DMS79 treated with DMSO at 0.1 percent for 48 hours (cell line): ENCODE data around the gene LRRC43.
"Not testable (repeated sequence)": the region's sequence is repeated elsewhere in the genome, so short reads cannot be mapped to it uniquely, and the experiment has no call there.

ENCODE experiments used
- DNase-seq: peaks from one replicate; lab custom pipeline; 2025; lab: John Stamatoyannopoulos, UW

Gene LRRC43

DNA sequence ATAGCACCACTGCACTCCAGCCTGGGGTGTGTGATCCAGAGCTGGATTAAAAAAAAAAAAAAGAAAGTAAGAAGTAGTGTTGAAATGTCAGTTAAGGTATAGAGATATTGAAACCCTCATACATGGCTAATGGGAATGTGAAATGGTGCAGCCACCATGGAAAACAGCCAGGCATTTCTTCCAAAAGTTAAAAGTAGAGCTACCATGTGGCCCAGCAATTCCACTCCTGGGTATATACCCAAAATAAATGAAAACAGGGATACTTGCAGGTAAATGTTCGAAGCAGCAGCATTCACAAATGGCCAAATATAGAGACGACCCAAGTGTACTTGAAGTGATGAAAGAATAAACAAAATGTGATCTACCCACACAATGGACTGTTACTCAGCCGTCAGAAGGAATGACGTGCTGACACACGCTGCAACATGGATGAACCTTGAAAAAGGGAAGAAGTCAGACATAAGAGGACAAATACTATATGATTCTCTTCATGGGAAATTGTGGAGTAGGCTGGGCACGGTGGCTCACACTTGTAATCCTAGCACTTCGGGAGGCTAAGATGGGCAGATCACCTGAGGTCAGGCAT lies 24.1 kb upstream of the LRRC43 start:
- no peak for DNase-seq

- DNase-seq, result no peak
These were observed 23.0 kb upstream of the LRRC43 start for GRCh38 chr12:122159882-122160281.

DNA sequence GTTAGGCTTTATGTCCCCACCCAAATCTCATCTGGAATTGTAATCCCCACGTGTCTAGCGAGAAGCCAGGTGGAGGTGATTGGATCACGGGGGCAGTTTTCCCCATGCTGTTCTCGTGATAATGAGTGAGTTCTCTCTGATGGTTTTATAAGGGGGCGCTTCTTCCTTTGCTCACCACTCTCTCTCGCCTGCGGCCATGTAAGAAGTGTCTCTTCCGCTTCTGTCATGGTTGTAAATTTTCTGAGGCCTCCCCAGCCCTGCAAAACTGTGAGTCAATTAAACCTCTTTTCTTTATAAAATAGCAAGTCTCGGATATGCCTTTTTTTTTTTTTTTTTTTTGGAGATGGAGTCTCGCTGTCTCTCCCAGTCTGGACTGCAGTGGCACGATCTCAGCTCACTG lies 22.2 kb upstream of the LRRC43 start:
- DNase-seq, result no peak

DNA sequence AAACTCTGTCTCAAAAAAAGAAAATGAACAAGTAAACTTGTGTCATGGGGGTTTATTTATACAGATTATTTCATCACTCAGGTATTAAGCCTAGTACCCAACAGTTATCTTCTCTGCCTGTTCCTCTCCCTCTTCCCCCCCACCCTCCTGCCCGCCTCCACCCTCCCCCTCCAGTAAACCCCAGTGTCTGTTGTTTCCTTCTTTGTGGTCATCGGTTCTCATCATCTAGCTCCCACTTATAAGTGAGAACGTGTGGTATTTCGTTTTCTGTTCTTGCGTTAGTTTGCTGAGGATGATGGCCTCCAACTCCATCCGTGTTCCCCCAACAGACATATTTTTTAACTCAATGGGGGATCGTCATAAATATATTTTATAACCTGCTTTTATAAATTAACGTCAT lies 21.2 kb upstream of the LRRC43 start:
- no peak for DNase-seq

DNA sequence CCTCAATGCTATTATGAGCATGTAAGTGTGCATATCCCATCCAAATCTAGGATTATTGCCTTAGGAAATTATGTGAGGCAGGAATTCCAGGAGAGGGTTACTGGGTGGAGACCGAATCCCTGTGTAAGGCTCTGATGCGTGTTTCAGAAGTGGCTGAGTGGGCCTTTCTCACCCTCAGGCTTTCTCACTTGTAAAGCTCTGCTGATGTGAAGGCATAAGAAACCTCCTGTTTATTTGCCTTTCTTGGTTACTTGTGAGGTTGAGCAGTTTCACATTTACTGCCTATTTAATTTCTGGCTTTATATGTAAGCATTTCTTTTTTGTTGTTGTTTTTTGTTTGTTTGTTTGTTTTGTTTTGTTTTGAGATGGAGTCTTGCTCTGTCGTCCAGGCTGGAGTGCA lies 19.9 kb upstream of the LRRC43 start:
- DNase-seq, result no peak

DNA sequence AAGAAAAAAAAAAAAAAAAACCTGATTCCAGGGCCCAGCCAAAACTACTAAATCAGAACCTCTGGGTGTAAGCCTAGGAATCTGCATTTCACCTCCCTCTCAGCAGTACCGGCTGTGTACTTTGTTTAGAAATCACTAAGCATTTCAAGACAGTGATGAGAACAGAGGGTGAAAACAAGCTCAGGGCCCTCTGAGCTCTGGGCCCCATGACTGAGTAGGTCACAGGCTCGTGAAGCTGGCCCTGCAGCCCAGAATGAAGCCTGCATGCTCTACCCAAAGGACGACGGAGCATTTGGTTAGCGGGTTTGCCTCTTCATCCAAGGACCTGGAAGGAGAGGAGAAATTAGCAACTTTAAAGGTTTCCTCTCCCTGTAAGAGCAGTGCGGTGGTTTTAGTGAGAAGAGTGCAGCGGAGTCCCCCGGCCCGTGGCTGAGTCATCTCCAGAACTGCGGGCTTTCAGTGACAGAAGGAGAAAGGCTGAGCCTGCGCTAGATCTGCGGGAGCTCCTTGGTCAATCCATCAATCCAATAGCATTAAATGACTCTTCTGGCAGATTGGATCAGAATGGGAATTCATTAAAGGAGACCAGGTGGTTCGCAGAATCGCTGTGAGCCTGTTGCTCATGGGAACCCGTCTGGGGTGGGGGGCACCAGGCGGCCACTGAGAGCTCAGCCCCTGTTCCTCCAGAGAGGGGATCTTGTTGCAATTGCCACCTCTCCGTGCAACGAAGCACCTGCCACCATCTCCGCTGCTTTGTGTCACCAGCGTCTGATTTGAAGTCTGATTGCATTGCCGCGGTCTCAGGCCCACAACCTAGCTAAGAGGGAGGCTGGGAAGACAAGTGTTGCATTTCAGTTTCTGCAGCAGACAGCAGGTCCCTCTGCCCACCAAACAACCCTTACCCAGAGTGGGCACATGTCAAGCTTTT lies 16.2 kb upstream of the LRRC43 start:
- DNase-seq, result no peak

GRCh38 chr12:122167356-122167925 lies 15.5 kb upstream of the LRRC43 start:
- no peak for DNase-seq

DNA sequence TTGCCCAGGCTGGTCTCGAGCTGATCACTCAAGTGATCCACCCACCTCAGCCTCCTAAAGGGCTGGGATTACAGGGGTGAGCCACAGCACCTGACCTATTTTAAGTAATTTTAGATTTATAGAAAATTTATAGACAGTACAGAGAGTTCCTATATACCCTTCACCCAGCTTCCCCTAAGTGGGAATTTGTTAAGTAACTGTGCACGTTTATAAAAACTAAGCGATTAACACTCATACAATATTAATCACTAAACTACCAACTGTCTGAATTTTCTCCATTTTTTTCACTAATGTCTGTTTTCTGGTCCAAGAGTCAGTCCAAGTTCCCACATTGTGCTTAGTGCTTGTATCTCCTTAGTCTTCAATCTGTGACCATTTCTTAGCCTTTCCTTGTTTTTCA lies 14.4 kb upstream of the LRRC43 start:
- no peak for DNase-seq

- no peak for DNase-seq
These were observed 11.5 kb upstream of the LRRC43 start for GRCh38 chr12:122171399-122171798.

- DNase-seq, result no peak
These were observed 10.5 kb upstream of the LRRC43 start for GRCh38 chr12:122172262-122172939.

- peak; percentile 76 for DNase-seq
These were observed 8.6 kb upstream of the LRRC43 start, which contains the start of gene IL31 for GRCh38 chr12:122174155-122174845. IL31 (minus strand) TSS chr12:122174221; CDS start chr12:122174172, 49 bp downstream.

DNA sequence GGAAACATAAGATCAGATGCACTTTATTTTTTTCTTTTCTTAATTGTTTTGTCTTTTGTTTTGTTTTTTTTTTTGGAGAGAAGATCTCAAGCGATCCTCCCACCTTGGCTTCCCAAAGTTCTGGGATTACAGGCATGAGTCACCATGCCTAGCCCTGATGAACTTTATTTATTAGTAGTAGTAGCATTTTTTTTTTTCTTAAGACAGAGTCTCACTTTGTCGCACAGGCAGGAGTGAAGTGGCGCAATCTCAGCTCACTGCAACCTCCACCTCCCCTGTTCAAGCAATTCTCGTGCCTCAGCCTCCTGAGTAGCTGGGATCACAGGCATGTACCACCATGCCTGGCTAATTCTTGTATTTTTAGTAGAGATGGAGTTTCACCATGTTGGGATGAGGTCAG lies 6.5 kb upstream of the LRRC43 start:
- DNase-seq, result not testable (repeated sequence)

DNA sequence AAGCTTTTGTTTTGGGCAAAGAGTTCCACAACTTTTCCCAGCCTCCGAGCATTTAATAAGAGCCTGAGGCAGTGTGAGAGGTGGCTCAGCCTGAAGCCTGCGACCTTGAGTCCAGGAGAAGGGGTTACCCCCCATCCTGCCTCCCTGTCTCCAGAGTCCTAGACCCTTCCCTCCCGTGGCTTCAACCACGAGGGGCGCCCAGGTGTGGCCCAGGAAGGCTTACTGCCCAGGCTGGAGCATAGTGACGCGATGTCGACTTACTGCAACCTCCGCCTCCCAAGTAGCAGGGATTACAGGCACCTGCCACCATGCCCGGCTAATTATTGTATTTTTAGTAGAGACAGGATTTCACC lies 641 bp downstream of the LRRC43 start:
- no peak for DNase-seq

GRCh38 chr12:122184517-122184916 lies 1.6 kb downstream of the LRRC43 start:
- DNase-seq, result no peak

GRCh38 chr12:122185079-122185478 lies 2.2 kb downstream of the LRRC43 start:
- DNase-seq, result no peak

DNA sequence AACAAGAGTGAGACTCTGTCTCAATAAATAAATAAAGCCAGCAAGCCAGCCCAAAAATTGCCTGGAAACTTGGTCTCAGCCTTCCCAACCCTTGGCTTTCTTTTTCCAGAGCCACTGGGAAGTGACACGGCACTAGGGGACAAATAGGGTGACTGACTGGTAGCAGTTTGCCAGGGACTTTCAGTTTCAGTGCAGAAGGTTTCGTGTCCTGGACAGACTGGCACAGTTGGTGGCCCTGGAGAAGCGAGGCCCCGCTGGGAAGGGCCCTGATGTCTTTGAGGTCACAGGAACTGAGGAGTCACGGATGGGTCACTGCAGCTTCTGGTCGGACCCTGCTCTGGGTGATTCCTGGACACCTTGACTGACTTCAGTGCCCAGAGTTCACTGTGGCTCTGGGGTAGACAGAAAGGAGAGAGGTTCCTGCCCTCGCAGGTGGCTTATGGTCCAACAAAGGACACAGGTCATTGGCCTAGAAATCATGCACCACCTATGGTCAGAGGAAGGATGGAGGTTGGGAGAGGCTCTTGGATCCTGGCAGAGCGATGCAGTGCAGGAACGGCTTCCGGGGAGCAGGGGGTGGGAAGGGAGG lies 2.7 kb downstream of the LRRC43 start:
- DNase-seq, result no peak

DNA sequence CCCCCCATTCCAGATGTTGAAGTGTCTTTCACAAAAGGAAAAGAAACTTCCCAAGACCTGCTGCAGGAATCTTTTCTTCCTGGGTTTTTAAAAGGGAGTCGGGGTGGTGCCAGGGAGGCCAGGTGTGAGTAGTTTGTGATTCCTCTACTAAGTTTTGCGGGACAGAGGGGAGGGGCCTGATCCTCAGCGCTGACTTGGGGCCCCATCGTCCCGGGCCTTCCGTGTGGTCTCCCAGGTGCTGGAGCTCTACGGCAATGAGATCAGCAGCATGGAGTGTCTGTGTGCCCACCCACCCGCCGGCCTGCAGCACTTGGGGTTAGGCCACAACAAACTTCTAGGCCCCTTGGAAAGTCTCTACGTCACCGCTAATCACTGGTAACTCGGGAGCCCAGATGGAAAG lies 4.5 kb downstream of the LRRC43 start:
- no peak for DNase-seq

- no peak for DNase-seq
These were observed 6.9 kb downstream of the LRRC43 start for GRCh38 chr12:122189626-122190475.

GRCh38 chr12:122190842-122191668 lies 8.1 kb downstream of the LRRC43 start:
- peak; percentile 33 for DNase-seq

- no peak for DNase-seq
These were observed 9.5 kb downstream of the LRRC43 start for GRCh38 chr12:122192441-122192840.
